ENCODE data around the gene TIMM29.
"Not testable (repeated sequence)": the region's sequence is repeated elsewhere in the genome, so short reads cannot be mapped to it uniquely, and the experiment has no call there.

TIMM29 gene

DNA sequence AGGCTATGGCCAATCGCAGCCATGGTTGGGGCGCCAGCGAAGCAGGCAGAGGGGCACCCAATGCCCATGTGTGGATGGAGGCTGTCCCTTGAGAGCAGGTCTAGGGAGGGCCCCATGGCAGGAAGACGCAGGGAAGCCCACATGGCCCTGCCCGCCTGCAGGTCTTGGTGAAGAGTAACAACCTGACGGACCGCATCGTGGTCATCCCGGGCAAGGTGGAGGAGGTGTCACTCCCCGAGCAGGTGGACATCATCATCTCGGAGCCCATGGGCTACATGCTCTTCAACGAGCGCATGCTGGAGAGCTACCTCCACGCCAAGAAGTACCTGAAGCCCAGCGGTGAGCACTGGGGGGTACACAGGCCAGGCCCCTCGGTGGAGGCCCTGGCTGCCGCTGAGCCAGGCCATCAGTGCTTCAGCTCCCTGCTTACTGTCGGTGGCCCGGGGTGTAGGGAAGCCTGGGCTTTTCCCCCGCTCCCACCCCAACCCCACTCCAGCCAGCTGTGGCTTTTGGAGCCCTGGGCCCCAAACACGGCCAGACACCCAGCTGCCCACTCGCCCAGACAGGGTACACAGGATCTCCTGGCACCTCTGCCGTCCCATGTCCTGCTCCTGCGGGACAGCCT, 14.8 kb upstream of the TIMM29 start:
- FAIRE-seq: no peak

GRCh38 chr19:10915130-10916091, 13.2 kb upstream of the TIMM29 start:
- FAIRE-seq: no peak

DNA sequence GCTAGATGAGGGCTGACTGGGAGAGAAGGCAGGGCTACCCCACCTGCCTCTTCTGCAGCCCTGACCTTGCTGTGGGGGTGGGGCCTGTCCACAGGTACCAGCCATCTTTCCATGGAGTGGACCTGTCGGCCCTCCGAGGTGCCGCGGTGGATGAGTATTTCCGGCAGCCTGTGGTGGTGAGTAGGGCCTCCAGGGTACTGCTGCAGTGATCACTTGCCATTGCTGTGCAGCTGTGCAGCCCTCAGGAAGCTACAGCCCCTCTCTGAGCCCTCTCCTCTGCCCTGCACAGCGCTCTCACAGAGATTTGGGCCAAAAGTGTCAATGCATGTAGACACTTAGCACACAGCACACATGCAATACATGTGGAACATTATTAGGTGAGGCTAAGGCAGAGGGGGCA, 12.0 kb upstream of the TIMM29 start:
- no peak for FAIRE-seq

DNA sequence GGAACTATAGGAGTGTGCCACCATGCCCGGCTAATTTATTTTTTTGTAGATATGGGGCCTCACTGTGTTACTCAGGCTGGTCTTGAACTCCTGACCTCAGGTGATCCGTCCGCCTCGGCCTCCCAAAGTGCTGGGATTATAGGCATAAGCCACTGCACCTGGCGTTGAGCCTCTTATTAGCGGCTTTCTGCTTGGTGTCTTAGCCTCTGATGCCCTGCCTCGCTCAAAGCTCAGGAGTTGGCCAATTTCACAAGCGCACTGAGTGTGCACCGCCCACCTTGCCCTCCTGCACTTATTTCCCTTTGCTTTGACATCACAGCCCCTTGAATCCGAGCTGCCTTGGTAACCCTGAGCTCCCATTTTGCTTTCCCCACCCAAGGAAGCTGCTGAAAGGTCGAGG, 10.3 kb upstream of the TIMM29 start:
- FAIRE-seq: no peak

DNA sequence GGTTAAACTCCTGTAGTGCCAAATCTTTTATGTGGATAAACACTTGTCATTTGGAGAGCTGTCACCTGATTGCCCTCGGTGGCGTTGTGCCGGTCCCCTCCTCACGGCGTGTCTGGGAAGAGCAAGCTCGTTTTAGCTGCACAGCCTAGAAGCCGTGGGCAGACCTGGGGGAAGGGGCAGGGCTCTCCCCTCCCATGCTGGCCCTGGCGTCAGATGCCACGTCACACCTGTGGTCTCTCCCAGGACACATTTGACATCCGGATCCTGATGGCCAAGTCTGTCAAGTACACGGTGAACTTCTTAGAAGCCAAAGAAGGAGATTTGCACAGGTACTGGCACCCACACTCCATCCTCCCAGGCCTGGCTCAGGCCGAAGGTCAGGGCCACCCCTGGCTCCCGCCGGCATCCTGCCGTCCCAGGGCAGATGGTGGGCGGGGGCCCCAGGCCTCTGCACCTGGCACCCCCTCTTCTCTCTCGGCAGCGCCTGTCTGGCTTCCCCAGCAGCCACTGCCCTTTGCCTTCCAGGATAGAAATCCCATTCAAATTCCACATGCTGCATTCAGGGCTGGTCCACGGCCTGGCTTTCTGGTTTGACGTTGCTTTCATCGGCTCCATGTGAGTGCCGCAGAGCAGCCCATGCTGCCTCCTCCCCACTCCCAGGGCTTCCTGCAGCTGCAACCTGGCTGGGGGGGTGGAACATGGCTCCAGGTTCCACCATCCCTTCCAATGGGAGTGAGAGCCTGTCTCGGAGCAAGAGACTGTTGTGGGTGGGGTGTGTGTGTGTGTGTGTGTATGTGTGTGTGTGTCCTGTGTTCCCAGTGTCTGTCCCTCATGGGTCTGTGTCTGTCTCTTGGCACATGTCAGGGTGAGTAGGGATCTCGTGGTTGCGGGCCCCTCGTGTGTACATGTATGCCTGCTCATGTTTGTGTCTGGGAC, 9.0 kb upstream of the TIMM29 start:
- FAIRE-seq: no peak

- no peak for FAIRE-seq
These were observed 8.3 kb upstream of the TIMM29 start for GRCh38 chr19:10920288-10920655.

- no peak for FAIRE-seq
These were observed 7.8 kb upstream of the TIMM29 start for GRCh38 chr19:10920781-10921180.

GRCh38 chr19:10921199-10921909, 7.3 kb upstream of the TIMM29 start:
- FAIRE-seq: no peak

- no peak for FAIRE-seq
These were observed 6.5 kb upstream of the TIMM29 start for GRCh38 chr19:10921910-10922637.

GRCh38 chr19:10922638-10923014, 6.0 kb upstream of the TIMM29 start:
- no peak for FAIRE-seq

- no peak for FAIRE-seq
These were observed 5.1 kb upstream of the TIMM29 start for GRCh38 chr19:10923260-10924112.

DNA sequence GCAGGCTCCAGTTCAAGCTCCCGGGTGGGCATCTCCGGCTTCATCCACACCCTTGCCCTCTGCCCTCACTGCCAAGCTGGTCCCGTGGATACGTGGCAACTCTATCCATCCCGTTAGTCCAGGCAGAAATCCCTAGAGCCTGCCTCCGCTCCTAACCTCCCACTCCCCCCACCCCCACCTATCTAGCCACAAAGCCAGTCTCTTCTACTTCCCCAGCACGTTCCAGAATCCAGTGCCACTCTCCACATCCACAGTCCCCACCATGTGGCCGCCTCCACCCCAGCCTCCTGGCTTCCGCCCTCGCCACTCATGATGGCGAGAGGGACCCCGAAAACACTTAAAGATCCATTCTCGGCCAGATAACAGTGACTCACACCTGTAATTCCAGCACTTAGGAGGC, 4.0 kb upstream of the TIMM29 start:
- no peak for FAIRE-seq

DNA sequence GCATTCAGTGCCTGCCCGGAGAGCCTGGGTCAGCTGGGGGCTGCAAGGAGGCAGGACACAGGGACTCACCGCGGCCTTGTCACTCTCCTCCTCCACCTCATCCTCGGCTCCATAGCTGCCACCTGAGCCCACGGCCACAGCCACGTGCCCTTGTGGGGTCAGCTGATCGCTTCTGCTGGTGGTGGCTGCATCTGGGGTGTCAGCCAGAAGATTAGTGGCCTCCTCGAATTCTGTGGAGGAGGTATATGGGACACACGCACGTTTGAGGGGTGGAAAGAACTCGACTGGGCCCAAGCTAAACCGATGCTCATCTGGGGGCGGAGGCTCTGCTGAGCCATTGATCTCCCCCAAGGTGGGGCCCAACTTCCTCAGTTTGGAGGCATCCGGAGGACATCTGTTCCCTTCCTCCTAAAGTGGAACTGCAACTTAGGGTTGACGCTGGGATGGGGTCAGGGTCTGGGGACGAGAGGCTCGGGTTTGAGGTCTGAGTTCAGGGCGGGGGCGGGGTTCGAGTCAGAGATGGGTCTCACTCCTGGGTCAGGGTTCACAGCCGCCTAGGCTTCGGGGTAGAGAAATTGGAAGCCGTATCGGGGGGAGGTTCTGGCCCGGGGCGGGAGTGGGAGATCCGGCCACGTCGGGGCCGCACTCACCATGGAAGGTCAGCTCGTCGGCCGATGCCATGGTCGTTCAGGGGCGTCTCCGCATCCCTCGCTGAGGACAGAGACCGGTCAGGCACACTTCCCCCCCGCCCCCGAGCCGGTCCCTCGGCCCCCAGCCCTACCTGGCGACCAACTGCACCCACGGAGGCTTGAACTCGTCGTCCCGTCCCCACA, 665 bp upstream of the TIMM29 start:
- FAIRE-seq: no peak

- no peak for FAIRE-seq
These were observed 787 bp downstream of the TIMM29 start for GRCh38 chr19:10929402-10929794.

DNA sequence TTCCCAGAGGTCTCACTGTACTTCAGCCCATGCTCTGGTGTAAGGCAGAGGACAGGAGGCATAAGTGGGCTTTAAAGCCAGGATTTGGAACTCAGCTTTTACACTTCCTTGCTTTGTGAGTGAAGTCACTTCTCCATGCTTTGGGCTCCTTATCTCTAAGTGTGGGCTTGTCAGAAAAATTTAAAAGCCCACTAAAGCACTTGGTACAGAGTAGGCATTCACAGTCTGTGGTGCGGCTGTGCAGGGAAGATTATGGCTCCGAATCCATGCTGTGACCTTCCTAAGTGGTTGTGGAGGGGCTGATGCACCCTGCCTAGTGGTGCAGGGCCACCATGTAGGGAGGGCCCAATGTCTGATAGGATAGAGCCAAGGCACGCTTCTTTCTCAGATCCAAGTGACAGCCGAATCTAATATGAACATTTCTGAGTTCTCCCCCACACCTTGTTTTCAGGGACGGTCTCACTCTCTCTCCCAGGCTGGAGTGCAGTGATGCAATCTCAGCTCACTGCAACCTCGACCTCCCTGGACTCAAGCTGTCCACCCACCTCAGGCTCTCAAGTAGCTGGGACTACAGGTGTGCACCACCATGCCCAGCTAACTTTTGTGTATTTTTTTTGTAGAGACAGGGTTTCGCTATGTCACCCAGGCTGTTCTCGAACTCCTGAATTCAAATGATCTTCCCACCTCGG, 6.9 kb downstream of the TIMM29 start:
- no peak for FAIRE-seq

DNA sequence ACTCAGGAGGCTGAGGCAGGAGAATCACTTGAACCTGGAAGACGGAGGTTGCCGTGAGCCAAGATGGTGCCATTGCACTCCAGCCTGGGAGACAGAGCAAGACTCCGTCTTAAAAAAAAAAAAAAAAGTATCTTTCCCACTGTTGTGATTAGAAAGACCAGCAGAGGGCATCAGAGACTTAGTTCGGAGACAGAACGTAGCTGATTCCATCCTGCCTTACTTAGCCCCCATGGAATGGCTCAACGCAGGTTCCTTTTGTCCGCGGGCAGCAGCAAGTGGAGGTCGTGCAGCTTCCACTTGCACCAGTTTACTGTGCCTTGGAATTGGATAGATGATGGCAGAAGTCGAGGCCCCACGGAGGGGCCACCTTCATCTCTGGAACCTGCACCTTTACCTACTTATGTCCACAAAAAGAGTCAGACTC, 8.1 kb downstream of the TIMM29 start:
- no peak for FAIRE-seq

GRCh38 chr19:10941649-10942048, 13.0 kb downstream of the TIMM29 start:
- FAIRE-seq: not testable (repeated sequence)

GRCh38 chr19:10943412-10943811, 14.8 kb downstream of the TIMM29 start:
- FAIRE-seq: not testable (repeated sequence)

GRCh38 chr19:10945264-10945663, 16.7 kb downstream of the TIMM29 start:
- FAIRE-seq: no peak
